ENCODE measurements around the gene WNK2.

Gene WNK2

GRCh38 chr9:93254806-93255493 lies 71.0 kb downstream of the WNK2 start:
- no peak for DNase-seq
- TF ChIP-seq GATA1 (IDR thresholded peaks at IDR 0.05; ENCODE audit: low read depth, low read length) (no peak), POLR2A (IDR thresholded peaks at IDR 0.05; ENCODE audit: low read length) (no peak)

- no peak for DNase-seq
- TF ChIP-seq POLR2A (IDR thresholded peaks at IDR 0.05; ENCODE audit: low read length) (no peak), GATA1 (IDR thresholded peaks at IDR 0.05; ENCODE audit: low read depth, low read length) (no peak)
These were observed 71.5 kb downstream of the WNK2 start for GRCh38 chr9:93255494-93255867.

- TF ChIP-seq GATA1 (IDR thresholded peaks at IDR 0.05; ENCODE audit: low read depth, low read length) (no peak), POLR2A (IDR thresholded peaks at IDR 0.05; ENCODE audit: low read length) (no peak)
These were observed 72.3 kb downstream of the WNK2 start for GRCh38 chr9:93255994-93256877.

GRCh38 chr9:93256878-93257807 lies 73.2 kb downstream of the WNK2 start:
- DNase-seq: no peak
- TF ChIP-seq GATA1 (IDR thresholded peaks at IDR 0.05; ENCODE audit: low read depth, low read length) (no peak), POLR2A (IDR thresholded peaks at IDR 0.05; ENCODE audit: low read length) (no peak)

More at GRCh38 chr9:93255994-93256877, 72.3 kb downstream of the WNK2 start:
- no peak for DNase-seq

GRCh38 chr9:93257808-93258331 lies 73.9 kb downstream of the WNK2 start:
- no peak for DNase-seq
- TF ChIP-seq POLR2A (IDR thresholded peaks at IDR 0.05; ENCODE audit: low read length) (no peak), GATA1 (IDR thresholded peaks at IDR 0.05; ENCODE audit: low read depth, low read length) (no peak)

GRCh38 chr9:93258419-93258817 lies 74.5 kb downstream of the WNK2 start:
- TF ChIP-seq GATA1 (IDR thresholded peaks at IDR 0.05; ENCODE audit: low read depth, low read length) (no peak), POLR2A (IDR thresholded peaks at IDR 0.05; ENCODE audit: low read length) (no peak)
- no peak for DNase-seq

GRCh38 chr9:93258818-93259489 lies 75.0 kb downstream of the WNK2 start:
- no peak for DNase-seq
- no peak for TF ChIP-seq POLR2A (IDR thresholded peaks at IDR 0.05; ENCODE audit: low read length)
- no peak for TF ChIP-seq GATA1 (IDR thresholded peaks at IDR 0.05; ENCODE audit: low read depth, low read length)

- DNase-seq: no peak
- no peak for TF ChIP-seq POLR2A (IDR thresholded peaks at IDR 0.05; ENCODE audit: low read length)
- TF ChIP-seq GATA1 (IDR thresholded peaks at IDR 0.05; ENCODE audit: low read depth, low read length): no peak
These were observed 75.7 kb downstream of the WNK2 start for GRCh38 chr9:93259490-93260262.

GRCh38 chr9:93260263-93261066 lies 76.5 kb downstream of the WNK2 start:
- TF ChIP-seq POLR2A (IDR thresholded peaks at IDR 0.05; ENCODE audit: low read length): no peak
- no peak for TF ChIP-seq GATA1 (IDR thresholded peaks at IDR 0.05; ENCODE audit: low read depth, low read length)
- DNase-seq: no peak

GRCh38 chr9:93261281-93261680 lies 77.3 kb downstream of the WNK2 start:
- TF ChIP-seq GATA1 (IDR thresholded peaks at IDR 0.05; ENCODE audit: low read depth, low read length): no peak
- no peak for TF ChIP-seq POLR2A (IDR thresholded peaks at IDR 0.05; ENCODE audit: low read length)
- DNase-seq: no peak

GRCh38 chr9:93261735-93262523 lies 78.0 kb downstream of the WNK2 start:
- TF ChIP-seq GATA1 (IDR thresholded peaks at IDR 0.05; ENCODE audit: low read depth, low read length) (no peak), POLR2A (IDR thresholded peaks at IDR 0.05; ENCODE audit: low read length) (no peak)
- DNase-seq: no peak
